Lower lobe of right lung (tissue), 2 donors: Measurements from ENCODE around the gene RIPOR3. TPM values are rescaled to one million over a fixed set of nuclear protein-coding genes. Genes with fewer than 3 reads are reported as not detected.
"Not testable (repeated sequence)": the region's sequence is repeated elsewhere in the genome, so short reads cannot be mapped to it uniquely, and the experiment has no call there.

ENCODE experiments used
- ATAC-seq, 2 donors: fragments of 200-7000 bp; cut with Tn5 transposase; one replicate each; pipeline ENCODE4 v1.9.1; 2020 to 2022; ENCODE audit warnings: mild to moderate bottlenecking in 2 of 2, moderate library complexity in 2 of 2
- DNase-seq: peaks from one replicate; pipeline ENCODE4 v3.0.0-alpha.2; 2020
- H3K27ac ChIP-seq: fragments of 200-600 bp; one replicate; pipeline ENCODE4 v1.8.0; 2022
- H3K27me3 ChIP-seq: fragments of 200-600 bp; one replicate; pipeline ENCODE4 v1.8.0; 2022; ENCODE audit warnings: low read depth
- H3K36me3 ChIP-seq: fragments of 200-600 bp; one replicate; pipeline ENCODE4 v1.8.0; 2022; ENCODE audit warnings: mild to moderate bottlenecking
- H3K4me1 ChIP-seq: fragments of 200-600 bp; one replicate; pipeline ENCODE4 v1.8.0; 2022
- H3K4me3 ChIP-seq: fragments of 200-600 bp; one replicate; pipeline ENCODE4 v1.8.0; 2022; ENCODE audit warnings: mild to moderate bottlenecking
- H3K9me3 ChIP-seq: fragments of 200-600 bp; one replicate; pipeline ENCODE4 v1.8.0; 2022
- CTCF ChIP-seq: fragments of 200-600 bp; IDR thresholded peaks from one replicate; pipeline ENCODE4 v1.8.0; 2022; ENCODE audit warnings: antibody characterized with exemption, mild to moderate bottlenecking
- intact Hi-C: fragments of 100-400 bp; cut with DNase I; formaldehyde crosslinking; loops from one replicate; pipeline ENCODE4 v1.11.0; 2022
- total RNA-seq: library from RNA; stranded (reverse); fragmentation: NEBNext Ultra II Directional; extraction: Animal tissue kit (Norgen Biotek cat#: 25700); gene quantifications from one replicate; pipeline ENCODE4 v1.2.1, GENCODE V29; 2021
- donor health status: DM: no; HTN: yes; CAD: no; lungs with severe emphysema.

The RIPOR3 gene
- total RNA-seq, 1 donor from 2014 or later, result 11.0 TPM

DNA sequence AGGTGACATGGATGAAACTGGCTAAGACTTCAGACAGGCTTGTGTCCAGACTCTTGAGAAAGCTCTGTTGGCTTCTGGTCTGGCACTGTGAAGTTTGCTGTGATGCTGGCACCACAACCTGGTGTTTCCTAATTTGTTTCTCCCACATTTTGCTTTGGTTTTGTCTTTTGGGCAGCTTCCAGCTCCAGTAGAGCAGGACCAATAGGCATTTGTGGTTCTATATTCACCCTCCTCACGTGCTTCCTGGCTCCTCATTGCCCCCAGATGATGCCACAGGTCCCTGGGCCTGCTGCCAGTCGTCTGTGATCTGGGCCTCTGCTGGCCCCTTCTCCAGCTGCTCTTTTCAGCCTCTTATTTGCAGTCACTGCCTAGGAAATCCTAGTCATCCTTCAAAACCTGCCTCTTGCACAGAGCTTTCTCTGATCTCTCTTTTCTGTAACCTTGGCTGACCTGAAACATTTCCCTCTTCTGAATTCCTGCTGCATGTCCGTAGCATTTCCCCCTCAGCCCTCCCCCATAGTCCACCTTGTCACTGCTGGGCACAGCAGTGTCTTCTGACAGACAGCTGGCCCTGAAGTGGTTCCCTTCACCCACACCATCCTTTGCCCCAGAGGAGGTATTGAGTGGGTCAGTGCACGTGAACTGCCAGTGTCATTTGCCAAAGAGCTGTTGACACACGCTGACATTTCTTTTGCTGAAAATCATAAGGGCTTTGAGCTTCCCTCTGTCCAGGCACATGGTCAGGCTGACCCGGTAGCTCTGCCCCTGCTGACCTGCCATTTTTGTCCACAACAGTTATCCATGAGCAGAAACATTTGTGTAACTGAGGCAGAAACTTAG lies 118.2 kb downstream of the RIPOR3 start:
- peak overlapping the region; percentile 51 for H3K27ac ChIP-seq
- no peak for TF ChIP-seq CTCF
- H3K4me1 ChIP-seq, result peaks cover 43% of the 10 kb centered on the region
- no peak overlapping the region for H3K4me3 ChIP-seq
- H3K9me3 ChIP-seq, result no peaks in the 10 kb centered on the region
- no peak for DNase-seq
- peak; percentile 17 to 41 for ATAC-seq
- intact Hi-C loops, result loop anchor here (10.0 kb wide), 2 partner anchors 58 to 98 kb away; partner anchors contain the start of gene PTPN1
- H3K27me3 ChIP-seq, result no peaks in the 10 kb centered on the region
- peaks cover 88% of the 10 kb centered on the region for H3K36me3 ChIP-seq

GRCh38 chr20:50571466-50571865 lies 119.9 kb downstream of the RIPOR3 start:
- Histone ChIP-seq H3K4me3 (no peak overlapping the region), H3K4me1 (peaks cover 43% of the 10 kb centered on the region), H3K36me3 (peaks cover 89% of the 10 kb centered on the region), H3K9me3 (no peaks in the 10 kb centered on the region), H3K27me3 (no peaks in the 10 kb centered on the region), H3K27ac (peak overlapping the region; percentile 15)
- no peak for DNase-seq
- no peak for TF ChIP-seq CTCF
- intact Hi-C loops, result loop anchor here (10.0 kb wide), 2 partner anchors 57 to 97 kb away; partner anchors contain the start of gene PTPN1
- ATAC-seq, result no peak

DNA sequence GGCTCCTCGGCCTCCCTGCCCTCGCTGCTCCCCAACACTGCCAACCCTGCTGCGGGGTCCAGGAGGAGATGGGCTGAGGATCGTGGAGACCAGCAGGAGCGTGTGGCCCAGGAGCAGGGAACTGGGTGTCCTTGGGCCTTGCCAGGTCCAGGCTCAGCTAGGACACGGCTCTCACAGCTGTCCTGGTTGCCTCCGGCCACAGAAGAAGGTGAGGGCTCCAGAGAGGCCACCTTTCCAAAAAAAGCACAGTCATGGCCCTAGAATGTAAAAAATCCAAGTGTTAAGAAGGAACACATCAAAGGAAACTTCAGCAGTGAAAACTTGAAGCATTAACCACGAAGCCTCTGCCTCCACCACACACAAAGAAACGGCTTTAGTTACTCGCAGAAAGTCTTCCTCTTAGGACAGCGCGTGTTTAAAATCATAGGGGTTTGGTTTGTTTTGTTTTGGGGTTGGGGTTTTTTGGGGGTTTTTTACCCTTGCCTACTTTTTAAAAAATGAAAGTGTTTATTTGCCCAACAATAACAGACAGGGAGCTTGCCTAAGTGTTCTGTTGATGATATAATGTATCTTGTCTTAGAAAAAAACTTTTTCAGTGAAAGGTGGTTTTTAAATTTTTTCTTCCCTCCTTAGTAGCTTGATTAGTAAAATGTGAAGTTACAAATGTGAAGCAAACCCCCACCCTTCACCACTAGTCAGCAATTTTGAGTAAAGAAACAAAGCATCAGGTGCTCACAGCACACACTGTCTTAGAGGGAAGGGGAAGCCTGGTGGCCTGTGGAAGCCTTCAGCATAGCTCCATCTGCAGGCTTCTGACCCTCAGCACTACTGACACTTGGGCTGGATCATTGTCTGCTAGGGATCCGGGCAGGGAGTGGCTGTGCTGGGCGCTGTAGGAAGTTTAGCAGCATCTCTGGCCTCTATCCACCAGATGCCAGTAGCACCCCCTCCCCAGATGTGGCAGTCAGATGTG lies 121.2 kb downstream of the RIPOR3 start:
- intact Hi-C loops, result loop anchor here (10.0 kb wide), 2 partner anchors 55 to 95 kb away; partner anchors contain the start of gene PTPN1
- Histone ChIP-seq H3K36me3 (peaks cover 89% of the 10 kb centered on the region), H3K27ac (peak overlapping the region; percentile 15), H3K9me3 (no peaks in the 10 kb centered on the region), H3K4me3 (no peak overlapping the region), H3K4me1 (peaks cover 45% of the 10 kb centered on the region), H3K27me3 (no peaks in the 10 kb centered on the region)
- DNase-seq, result no peak
- peak; percentile 29 for TF ChIP-seq CTCF
- peak; percentile 42 to 49 for ATAC-seq

DNA sequence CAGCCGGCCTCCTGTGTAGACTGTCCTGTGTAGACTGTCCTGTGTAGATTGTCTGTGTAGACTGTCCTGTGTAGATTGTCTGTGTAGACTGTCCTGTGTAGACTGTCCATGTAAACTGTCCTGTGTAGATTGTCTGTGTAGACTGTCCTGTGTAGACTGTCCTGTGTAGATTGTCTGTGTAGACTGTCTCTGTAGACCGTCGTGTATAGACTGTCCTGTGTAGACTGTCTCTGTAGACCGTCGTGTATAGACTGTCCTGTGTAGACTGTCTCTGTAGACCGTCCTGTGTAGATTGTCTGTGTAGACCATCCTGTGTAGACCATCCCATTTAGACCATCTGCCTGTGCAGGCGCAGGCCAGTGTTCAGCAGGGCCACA lies 121.9 kb downstream of the RIPOR3 start:
- H3K4me1 ChIP-seq, result peaks cover 52% of the 10 kb centered on the region
- DNase-seq, ATAC-seq, H3K27me3 ChIP-seq, H3K4me3 ChIP-seq, H3K9me3 ChIP-seq, intact Hi-C loops: not testable (repeated sequence)
- peaks cover 88% of the 10 kb centered on the region for H3K36me3 ChIP-seq
- H3K27ac ChIP-seq, result peak overlapping the region; percentile 15

DNA sequence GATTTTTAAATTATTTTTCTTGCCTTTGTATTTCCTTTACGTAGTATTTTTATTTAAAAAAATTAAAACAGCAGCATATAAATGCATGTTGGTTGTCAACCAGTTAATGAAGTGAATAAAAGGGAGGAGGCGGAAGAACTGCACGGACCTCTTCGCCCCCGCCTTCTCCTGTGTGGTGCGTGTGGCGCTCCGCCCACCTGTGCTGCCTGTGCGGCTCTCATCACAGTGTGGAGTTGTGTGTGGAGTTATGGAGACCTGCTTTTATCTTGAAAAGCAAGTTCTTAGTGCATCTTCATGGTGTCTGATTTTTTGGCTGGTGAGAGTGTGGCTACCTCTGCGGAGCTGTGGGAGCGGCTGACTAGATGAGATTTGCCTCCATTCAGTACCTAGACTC lies 122.8 kb downstream of the RIPOR3 start:
- Histone ChIP-seq H3K4me1 (peaks cover 55% of the 10 kb centered on the region), H3K4me3 (no peak overlapping the region), H3K27ac (no peak overlapping the region), H3K9me3 (no peaks in the 10 kb centered on the region), H3K36me3 (peaks cover 80% of the 10 kb centered on the region), H3K27me3 (no peaks in the 10 kb centered on the region)
- ATAC-seq (no peak), DNase-seq (no peak)
- intact Hi-C loops, result no loop called here
- TF ChIP-seq CTCF, result no peak
